Kidney capillary endothelial cell (primary cell): ENCODE measurements around the gene ENDOU.
A peak's percentile ranks its signal among the peaks of the same experiment; 100 is the strongest.

Experiments used
- DNase-seq: peaks from one replicate; pipeline ENCODE4 v3.0.0-alpha.2; 2018; ENCODE audit warnings: low spot score

ENDOU gene

GRCh38 chr12:47744005-47744651, 18.8 kb upstream of the ENDOU start:
- no peak for DNase-seq

GRCh38 chr12:47743311-47743860, 18.1 kb upstream of the ENDOU start:
- DNase-seq = no peak

GRCh38 chr12:47742253-47742825, 17.0 kb upstream of the ENDOU start:
- DNase-seq = no peak

GRCh38 chr12:47741340-47741703, 16.0 kb upstream of the ENDOU start:
- DNase-seq = peak; percentile 62

DNA sequence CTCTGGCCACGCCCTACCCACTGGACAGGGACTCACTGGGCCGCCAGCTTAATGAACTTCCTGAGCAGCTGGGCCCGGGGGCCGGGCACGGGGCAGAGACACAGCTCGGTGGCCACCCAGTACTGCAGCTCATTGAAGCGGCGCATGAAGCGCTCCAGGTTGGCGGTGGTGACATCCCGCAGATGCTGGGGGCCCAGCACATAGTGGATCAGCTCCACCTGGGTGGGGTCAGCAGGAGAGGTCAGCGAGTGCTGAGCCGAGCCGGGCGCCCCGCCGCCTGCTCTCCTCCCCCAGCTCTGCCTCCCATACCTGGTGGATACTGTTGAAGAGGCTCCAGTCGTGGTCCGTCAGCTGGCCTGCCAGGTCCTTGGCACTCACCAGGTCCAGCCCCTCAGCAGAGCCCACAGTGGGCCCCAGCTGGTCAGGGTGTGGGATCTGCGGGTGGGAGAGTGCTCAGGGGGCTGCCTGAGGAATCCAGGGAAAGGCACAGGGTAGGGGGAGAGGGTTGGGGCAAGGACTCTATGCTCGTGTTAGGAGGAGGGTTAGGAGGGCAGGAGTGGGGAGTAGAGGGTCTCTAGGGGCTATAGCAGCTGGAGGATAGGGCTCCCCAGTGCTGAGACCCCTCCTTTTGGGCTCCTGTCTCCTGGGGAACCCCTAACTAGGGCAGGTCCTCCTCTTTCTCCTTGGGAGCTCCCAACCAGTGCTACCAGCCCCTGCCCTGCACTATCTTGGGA, 15.5 kb upstream of the ENDOU start:
- no peak for DNase-seq

- no peak for DNase-seq
Observed at GRCh38 chr12:47739979-47740378, 14.7 kb upstream of the ENDOU start.

GRCh38 chr12:47739297-47739696, 14.0 kb upstream of the ENDOU start:
- no peak for DNase-seq

GRCh38 chr12:47737936-47738594, 12.8 kb upstream of the ENDOU start:
- DNase-seq = no peak

DNA sequence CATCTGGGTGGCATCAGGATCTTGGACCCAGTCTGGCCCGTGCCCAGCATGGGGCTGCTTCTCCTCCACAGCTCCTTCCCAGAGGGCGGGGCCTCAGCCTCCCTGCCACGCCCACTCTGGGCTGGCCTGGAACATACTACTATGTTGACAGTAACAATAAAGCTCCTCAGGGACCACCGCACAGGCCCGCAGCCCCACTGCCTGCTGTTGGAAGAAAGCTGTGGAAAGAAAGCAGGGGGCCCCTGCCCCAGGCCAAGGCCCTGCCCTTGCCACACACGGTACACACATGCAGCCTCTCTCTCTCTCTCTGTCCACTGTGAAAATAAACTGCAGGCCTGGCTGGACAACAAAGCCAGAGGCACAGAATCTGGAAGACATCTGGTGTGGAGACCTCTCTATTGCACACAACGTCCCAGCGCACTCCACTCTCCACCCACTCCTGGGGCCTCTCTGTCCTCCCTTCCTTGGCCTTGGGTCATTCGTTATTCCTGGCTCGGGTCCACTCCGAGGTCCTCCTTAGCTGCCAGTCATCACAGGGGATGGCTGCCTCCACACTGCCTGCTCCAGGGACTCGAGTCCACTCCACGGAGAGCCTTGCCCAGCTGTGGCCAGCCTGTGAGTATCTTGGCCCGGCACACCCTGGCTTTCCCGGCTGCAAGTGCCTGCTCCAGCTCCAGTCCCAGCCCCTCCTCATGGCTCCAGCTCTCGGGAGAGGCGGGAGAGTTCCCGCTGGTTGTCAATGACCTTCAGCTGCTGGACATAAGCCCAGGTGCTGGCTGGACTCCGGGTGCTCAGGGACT, 11.8 kb upstream of the ENDOU start:
- DNase-seq = no peak

DNA sequence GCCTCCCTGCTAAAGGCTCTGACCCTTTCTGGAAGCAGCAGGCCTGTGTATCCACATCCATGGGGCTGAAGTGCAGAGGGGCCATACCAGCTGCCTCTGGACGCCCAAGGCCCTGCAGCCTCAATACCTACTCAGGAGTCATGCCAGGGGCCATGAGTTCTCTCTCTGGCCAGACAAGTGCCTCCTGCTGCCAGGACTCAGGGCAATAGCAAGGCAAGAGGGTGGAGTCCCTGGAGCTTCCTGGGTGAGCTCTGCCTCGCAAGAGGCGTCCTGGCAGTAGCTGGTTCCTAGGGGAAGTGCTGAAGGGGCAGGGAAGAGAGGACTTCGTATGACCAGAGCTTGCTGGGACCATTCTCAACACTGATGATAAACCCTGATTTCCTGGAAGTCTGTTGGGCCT, 10.9 kb upstream of the ENDOU start:
- no peak for DNase-seq

GRCh38 chr12:47735649-47736048, 10.4 kb upstream of the ENDOU start:
- no peak for DNase-seq

DNA sequence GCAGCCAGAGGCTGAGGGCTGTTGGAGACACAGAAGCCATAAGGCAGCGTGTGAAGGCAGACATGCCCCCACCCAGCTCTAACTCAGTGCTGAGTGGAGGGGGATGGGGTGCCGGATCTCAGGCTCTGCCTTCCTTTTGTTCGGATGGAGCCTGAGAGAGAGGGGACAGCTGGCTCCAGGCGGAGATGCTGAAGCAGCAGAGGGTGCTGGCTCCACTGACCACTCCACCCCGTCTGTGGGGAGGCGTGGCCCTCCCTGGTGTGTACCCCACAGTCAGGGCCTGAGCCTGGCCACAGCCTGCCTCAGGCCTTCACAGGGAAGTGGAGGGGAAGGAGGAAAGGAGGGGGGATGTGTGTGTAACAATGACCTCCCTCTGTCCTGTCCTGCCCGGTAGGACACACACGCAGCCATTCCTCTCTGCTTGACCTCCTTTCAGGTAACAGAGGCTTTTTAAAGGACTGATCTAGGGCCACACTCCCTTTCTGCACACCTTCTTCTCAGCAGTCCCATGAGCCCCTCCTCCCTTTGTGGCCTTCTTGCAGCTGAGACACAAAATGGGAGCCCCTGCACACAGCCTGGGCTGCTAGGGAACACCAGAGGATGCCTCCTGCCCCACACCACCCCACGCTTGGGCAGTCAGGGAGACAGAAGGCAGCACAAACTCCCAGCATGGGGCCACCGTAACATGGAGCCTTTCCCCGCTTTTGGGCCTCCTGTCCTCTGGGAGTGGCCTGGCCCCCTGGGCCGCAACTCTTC, 9.6 kb upstream of the ENDOU start:
- no peak for DNase-seq

- no peak for DNase-seq
Observed at GRCh38 chr12:47733142-47733541, 7.9 kb upstream of the ENDOU start.

GRCh38 chr12:47732504-47732903, 7.2 kb upstream of the ENDOU start:
- DNase-seq = no peak

- no peak for DNase-seq
Observed at GRCh38 chr12:47731723-47732122, 6.4 kb upstream of the ENDOU start.

DNA sequence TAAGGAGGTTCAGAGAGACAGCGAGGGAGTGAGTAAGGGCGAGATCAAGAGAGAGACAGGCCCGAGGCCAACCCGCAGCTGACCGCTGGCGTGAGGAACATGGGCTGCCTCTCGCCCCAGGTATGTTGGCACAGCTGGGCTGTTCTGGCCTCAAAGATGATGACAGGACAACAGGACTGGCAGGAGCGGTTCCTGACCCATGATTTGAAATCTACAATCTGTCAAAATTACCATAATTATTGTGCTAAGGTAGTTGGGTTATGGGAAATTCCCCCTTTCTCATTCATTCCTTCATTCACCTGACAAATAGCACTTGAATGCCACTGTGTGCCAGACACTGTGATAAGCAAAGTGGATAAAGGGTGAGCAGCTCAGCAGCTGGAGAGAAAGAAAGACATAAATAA, 5.1 kb upstream of the ENDOU start:
- no peak for DNase-seq

DNA sequence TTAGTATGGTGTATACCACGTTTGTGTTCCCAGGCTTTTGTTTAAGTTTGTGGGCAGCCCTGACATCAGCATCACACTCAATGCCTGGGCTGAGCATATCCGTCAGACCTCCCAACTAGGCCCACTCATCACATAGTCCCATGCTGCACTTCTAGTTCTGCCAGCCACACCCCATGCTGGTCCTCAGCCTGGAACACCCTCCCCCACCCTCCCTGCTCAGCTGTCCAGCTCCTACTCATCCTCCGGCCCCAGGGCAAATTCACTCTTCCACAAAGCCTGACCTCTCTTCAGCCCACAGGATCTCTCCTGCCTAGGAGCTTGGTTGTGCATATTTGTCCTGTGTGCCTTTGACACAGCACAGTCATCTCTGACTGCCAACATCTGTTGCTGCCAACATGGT, 3.9 kb upstream of the ENDOU start:
- DNase-seq = no peak

DNA sequence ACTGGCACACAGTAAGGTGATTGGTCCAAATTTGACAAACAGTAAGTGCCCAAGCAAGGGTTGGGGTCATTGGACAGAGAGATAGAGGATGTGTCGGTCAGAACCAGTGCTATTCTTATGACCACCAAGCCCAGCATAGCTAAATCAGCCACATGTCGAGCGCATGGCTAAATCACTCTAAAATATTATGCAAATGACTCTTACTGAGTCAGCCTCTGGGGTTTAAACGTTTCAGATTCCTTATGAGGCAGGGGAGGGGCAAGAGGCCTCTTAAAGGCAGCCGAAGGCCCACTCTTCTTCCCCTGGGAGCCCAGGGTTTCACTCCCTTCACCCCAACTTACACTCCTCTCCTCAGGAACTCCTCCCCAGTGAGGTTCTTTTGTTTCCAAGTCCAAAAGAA, 603 bp upstream of the ENDOU start:
- no peak for DNase-seq

GRCh38 chr12:47722941-47723631, 2.2 kb downstream of the ENDOU start:
- DNase-seq = no peak

DNA sequence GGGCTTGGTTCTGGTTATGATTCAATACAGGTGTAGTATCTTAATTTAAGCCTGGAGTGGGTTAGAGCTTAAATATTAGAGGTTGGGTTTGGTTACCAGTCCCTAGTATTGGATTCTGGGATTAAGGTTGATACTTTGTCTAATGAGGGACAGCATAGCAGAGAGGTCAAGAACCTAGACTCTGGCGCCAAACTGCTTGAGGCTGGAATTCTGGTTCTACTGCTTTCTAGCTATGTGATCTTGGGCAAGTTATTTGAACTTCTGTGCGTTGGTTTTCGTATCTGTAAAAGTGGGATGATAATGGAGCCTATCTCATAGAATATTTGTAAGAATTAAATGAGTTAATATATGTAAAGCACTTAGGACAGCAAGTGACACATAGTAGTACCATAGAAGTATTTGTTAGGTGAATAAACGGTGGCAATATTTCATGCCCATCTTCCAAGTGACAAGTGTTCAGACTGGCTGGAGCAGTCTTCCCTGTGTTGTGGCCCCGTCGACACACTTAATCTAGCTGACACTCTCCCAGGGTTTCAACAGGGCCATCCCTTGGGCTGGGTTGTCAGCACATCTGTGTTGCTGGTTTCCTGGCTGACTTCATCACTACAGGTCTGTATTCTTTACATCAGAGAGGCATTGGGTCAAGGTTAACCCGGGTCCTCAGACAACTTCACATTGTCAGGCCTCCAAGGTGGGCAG, 3.0 kb downstream of the ENDOU start:
- no peak for DNase-seq
